ENCODE measurements around the gene TMTC2.

- TF ChIP-seq JUN (IDR thresholded peaks at IDR 0.05; ENCODE audit: borderline replicate concordance, insufficient read depth, insufficient read length, low read depth) (no peak), CTCF (IDR thresholded peaks at IDR 0.05; ENCODE audit: extremely low read depth in 1 of 2, insufficient read depth in 1 of 2, low read depth in 1 of 2, low read length in 2 of 2) (no peak), EZH2 (IDR thresholded peaks at IDR 0.05; ENCODE audit: borderline replicate concordance, low read depth, low read length, severe bottlenecking) (no peak), GATA2 (IDR thresholded peaks at IDR 0.05; ENCODE audit: insufficient read depth, insufficient read length, low read depth, low read length) (no peak), POLR2AphosphoS5 (IDR thresholded peaks at IDR 0.05; ENCODE audit: insufficient read depth, low read depth, low read length) (no peak), POLR2A (IDR thresholded peaks at IDR 0.05; ENCODE audit: low read depth, low read length) (no peak), MAX (IDR thresholded peaks at IDR 0.05; ENCODE audit: insufficient read depth, insufficient read length) (no peak), FOS (IDR thresholded peaks at IDR 0.05; ENCODE audit: borderline replicate concordance, insufficient read depth, low read length) (no peak)
Observed at GRCh38 chr12:83005534-83006197, 319.0 kb downstream of the TMTC2 start.
